GM13977 (cell line): ENCODE results near the gene MRPS7.

ENCODE experiments used
- DNase-seq: peaks from one replicate; pipeline ENCODE4 v3.0.0; 2012; ENCODE audit warnings: low spot score
- in situ Hi-C: fragments of 300-500 bp; cut with MboI; formaldehyde crosslinking; loops from one replicate; pipeline ENCODE4 v1.12.0; 2022; ENCODE audit warnings: low sequenced_read_pairs, low pct_unique_long_range_greater_than_20kb, mixed read lengths, inconsistent platforms; ENCODE audit not compliant: unreplicated experiment
- TF ChIP-seq, protein P1 (sequence below): IDR thresholded peaks from 2 replicates; pipeline ENCODE4 v1.5.1; 2012; ENCODE audit warnings: mild to moderate bottlenecking, control low read depth; ENCODE audit not compliant: insufficient read depth; ENCODE audit errors: extremely low read depth, missing control alignments

The MRPS7 gene

DNA sequence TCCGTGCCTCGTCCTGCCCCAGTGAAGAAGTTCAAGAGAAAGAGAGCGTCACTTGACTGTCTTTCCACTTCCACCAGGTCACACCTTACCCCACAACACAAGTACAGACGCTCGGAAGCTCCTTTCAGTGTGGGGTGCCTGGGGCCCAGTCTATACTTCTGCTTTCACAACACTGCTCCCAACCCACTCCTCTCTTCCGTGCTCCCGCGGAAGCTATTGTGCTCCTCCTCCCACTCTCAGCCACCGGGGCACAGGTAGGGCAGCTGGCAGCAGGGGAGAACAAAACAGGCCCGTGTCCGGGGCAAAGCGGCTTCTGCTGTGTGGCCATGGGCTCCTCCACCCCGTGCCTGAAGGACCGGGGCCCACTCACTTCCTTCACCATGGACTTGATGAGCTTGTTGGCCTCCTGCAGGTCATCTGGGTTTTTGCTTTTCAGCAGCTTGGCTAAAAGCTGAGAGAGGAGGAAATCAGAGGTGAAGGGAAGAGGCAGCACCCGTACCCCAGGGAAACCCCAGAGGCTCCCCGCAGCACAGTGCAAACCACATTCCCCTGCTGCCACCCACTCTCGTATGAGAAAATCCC is 19.1 kb upstream of the MRPS7 start:
- in situ Hi-C loops: no loop called here
- DNase-seq: no peak
- TF ChIP-seq, protein P1, sequence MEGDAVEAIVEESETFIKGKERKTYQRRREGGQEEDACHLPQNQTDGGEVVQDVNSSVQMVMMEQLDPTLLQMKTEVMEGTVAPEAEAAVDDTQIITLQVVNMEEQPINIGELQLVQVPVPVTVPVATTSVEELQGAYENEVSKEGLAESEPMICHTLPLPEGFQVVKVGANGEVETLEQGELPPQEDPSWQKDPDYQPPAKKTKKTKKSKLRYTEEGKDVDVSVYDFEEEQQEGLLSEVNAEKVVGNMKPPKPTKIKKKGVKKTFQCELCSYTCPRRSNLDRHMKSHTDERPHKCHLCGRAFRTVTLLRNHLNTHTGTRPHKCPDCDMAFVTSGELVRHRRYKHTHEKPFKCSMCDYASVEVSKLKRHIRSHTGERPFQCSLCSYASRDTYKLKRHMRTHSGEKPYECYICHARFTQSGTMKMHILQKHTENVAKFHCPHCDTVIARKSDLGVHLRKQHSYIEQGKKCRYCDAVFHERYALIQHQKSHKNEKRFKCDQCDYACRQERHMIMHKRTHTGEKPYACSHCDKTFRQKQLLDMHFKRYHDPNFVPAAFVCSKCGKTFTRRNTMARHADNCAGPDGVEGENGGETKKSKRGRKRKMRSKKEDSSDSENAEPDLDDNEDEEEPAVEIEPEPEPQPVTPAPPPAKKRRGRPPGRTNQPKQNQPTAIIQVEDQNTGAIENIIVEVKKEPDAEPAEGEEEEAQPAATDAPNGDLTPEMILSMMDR: no peak

DNA sequence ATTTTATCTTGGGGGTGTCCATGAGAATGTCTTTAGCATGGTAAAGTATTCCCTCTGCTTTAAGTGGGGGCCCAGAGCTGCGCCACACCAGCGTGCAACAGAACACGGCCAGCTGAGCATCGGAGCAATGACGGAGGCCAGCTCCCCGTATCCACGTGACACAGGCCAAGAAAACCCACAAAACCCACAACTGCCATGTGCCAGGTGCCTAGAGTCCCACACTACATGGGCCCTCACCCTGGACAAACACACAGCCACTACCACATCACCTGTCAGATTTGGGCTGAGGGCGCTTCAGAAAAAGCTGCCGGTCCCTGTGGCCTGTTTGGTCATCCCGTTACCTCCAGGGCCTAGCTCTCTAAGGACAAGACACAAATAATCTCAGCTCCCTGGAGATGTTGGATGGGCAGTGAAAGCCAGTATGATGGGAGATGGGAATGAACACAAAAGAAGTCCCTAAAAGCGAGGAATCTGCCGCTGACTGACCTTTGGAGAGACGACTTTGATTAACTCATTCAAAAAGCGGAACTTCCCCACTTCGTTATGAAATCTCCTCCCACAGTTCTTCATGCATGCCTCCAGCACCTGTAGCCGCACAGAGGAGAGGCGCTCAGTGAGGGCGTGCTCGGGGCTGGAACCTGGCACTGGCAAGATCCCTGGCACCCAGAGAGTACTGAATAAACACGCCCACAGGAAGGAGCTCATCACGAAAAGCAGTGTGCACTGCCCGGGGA is 17.4 kb upstream of the MRPS7 start:
- DNase-seq: no peak
- TF ChIP-seq, protein P1: no peak
- in situ Hi-C loops: no loop called here

DNA sequence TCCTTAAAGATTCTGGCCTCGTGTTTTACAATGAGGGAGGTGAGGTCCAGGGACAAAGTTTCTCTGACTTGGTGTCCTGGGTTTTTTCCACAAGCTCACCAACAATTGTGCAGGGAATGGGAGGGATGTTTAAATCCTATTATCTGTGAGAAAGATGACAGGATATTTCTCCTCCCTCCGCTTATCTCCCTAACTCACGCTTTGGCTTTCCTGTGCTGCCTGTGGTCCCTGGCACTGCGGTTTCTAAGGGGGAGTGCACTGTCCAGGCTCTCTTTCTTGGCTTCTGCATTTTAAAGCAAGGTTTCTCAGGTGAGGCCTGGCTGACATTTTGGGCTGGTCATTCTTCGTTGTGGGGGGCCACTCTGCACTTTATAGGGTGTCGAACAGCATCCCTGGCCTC is 16.7 kb upstream of the MRPS7 start:
- DNase-seq: no peak
- TF ChIP-seq, protein P1: no peak
- in situ Hi-C loops: no loop called here

DNA sequence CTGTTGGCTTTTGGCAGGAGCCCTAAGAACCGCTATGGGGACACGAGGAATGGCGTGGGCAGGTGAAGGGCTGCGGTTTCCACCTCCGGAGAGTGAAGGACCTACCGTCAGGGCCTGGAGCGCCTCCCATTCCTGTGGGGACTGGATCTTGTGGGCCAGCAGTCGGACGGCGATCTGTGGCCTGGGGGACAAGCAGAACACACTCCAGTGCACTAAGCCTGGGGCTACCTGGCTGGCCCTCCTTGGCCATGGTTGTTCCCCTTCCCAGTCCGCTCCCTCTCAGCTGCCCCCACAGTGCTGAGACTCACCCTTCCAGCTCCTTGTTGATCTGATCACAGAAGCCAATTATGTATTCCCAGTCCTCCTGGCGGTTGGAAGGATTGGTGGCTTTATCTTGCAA is 15.3 kb upstream of the MRPS7 start:
- DNase-seq: no peak
- in situ Hi-C loops: no loop called here
- TF ChIP-seq, protein P1: no peak

DNA sequence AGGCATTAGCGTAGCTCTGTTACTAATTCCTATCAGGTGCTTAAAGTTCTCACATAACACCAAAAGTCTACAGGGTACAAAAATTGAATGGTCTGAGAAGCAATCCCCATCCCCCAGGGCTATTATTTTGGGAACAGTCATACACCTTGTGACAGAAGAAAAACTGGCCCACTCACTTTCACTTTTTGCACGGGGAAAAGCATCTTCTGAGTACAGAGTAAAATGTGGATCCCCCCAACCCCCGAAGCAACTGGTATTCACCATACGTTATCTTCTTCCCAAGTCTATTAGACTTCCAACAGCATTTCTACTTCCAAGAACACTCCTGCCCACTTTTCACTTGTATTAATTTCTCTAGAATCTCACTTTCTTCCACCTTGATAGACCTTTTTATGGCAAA is 12.1 kb upstream of the MRPS7 start:
- TF ChIP-seq, protein P1: no peak
- in situ Hi-C loops: no loop called here
- no peak for DNase-seq

DNA sequence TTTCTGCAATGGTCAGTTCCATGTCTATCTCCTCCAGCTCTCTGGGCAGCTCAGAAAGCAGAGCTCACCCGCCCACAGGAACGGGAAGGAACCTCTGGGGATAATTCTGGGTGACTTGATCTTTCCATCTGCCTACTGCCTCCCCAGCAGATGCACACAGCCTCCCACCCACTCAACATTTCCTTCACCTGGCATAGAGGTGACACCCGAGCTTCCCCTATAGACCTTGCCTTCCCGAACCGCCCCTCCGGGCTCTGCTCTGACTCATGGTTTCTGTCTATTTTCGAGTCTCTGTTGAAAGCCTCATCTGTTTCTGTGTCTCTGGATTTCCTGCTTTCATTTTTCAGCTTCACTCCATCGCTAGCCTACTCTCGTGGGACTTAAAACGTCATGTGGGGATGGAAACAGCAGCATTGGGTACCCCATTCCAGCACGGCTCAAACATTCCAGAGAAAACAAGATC is 11.6 kb upstream of the MRPS7 start:
- TF ChIP-seq, protein P1: no peak
- DNase-seq: peak; percentile 84
- in situ Hi-C loops: no loop called here
